Measurements from ENCODE around the gene CEP95. TPM values are rescaled to one million over a fixed set of nuclear protein-coding genes. Genes with fewer than 3 reads are reported as not detected.

The CEP95 gene
- total and polyA plus RNA-seq, 2 of the 13 experiments (the other 11 are each of a cell fraction or from before 2014, with no cell fraction given) = 65.9 to 68.8 TPM

DNA sequence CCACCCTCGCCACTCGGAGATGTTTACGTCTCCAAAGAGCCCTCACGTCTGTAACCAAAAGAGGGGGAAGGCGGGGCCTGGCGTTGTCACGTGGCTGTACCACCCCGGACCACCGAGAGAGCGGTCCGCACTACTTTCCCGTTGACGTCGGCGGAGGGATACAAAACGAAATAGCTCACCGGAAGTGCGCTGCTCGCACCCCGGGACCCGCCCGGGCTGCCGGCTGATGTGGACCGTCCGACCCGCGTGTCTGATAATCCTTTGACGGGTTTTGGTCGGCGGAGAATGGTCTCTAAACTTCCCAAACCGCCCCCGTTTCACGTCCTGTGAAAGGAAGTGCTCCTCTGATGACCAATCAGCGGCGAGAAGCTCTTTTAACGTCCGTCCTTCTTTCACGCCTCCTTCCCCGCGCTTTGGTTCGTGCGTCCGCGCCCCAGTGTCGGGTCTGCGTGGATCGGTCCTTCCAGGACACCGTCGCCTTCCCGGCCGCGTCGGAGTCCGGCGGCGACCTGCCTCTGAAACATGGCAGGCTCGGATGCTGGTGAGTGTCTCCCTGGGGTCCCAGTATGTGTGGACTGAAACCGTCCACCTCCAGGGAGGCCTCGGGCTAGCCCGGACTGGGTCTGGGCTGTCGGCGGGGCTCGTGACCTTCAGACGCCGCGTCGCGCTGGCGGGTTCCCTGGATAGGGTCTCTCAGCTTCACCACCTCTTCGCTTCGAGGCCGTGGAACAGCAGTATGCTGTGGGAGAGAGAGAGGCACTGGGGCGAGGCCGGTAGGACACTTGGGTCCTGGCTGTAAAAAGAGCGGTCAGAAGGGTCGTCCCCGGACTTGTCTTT lies at the start of gene CEP95 (continued):
- TF ChIP-seq HNF4G (IDR thresholded peaks at IDR 0.05; ENCODE audit: borderline replicate concordance, low read depth, low read length) = no peak; the same call in 1 of the 2 replicates
- peak; percentile 46 for TF ChIP-seq HNF4G (CRISPR knock-in tag; IDR thresholded peaks at IDR 0.05; ENCODE audit: borderline replicate concordance, low read depth)
- TF ChIP-seq ZNF30 (CRISPR knock-in tag; IDR thresholded peaks at IDR 0.05) = no peak
- peak; percentile 89 for TF ChIP-seq PHF8 (CRISPR knock-in tag; IDR thresholded peaks at IDR 0.05)
- TF ChIP-seq, protein P1, sequence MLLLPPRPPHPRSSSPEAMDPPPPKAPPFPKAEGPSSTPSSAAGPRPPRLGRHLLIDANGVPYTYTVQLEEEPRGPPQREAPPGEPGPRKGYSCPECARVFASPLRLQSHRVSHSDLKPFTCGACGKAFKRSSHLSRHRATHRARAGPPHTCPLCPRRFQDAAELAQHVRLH (CRISPR knock-in tag; IDR thresholded peaks at IDR 0.05; ENCODE audit: borderline replicate concordance, low read depth) = peak; percentile 96
- TF ChIP-seq ZNF839 (CRISPR knock-in tag; IDR thresholded peaks at IDR 0.05; ENCODE audit: borderline replicate concordance) = peak; percentile 87; the same call in 1 of the 2 replicates
- TF ChIP-seq KLF6 (CRISPR knock-in tag; IDR thresholded peaks at IDR 0.05) = peak; percentile 95
- peak; percentile 73 for TF ChIP-seq ZBTB20 (CRISPR knock-in tag; IDR thresholded peaks at IDR 0.05; ENCODE audit: borderline replicate concordance, low read depth)
- TF ChIP-seq ZNF652 (CRISPR knock-in tag; IDR thresholded peaks at IDR 0.05; ENCODE audit: borderline replicate concordance, low read depth) = no peak; the same call in 1 of the 2 replicates
- TF ChIP-seq GATA4 (IDR thresholded peaks at IDR 0.05; ENCODE audit: borderline replicate concordance, low read depth) = peak; percentile 31; the same call in 1 of the 2 replicates
- TF ChIP-seq ZNF747 (CRISPR knock-in tag; IDR thresholded peaks at IDR 0.05; ENCODE audit: borderline replicate concordance) = peak; percentile 90
- TF ChIP-seq, protein P2, sequence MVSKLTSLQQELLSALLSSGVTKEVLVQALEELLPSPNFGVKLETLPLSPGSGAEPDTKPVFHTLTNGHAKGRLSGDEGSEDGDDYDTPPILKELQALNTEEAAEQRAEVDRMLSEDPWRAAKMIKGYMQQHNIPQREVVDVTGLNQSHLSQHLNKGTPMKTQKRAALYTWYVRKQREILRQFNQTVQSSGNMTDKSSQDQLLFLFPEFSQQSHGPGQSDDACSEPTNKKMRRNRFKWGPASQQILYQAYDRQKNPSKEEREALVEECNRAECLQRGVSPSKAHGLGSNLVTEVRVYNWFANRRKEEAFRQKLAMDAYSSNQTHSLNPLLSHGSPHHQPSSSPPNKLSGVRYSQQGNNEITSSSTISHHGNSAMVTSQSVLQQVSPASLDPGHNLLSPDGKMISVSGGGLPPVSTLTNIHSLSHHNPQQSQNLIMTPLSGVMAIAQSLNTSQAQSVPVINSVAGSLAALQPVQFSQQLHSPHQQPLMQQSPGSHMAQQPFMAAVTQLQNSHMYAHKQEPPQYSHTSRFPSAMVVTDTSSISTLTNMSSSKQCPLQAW (CRISPR knock-in tag; IDR thresholded peaks at IDR 0.05) = peak; percentile 87
- TF ChIP-seq ZBTB7A (CRISPR knock-in tag; IDR thresholded peaks at IDR 0.05) = peak; percentile 73
- TF ChIP-seq, protein P3, sequence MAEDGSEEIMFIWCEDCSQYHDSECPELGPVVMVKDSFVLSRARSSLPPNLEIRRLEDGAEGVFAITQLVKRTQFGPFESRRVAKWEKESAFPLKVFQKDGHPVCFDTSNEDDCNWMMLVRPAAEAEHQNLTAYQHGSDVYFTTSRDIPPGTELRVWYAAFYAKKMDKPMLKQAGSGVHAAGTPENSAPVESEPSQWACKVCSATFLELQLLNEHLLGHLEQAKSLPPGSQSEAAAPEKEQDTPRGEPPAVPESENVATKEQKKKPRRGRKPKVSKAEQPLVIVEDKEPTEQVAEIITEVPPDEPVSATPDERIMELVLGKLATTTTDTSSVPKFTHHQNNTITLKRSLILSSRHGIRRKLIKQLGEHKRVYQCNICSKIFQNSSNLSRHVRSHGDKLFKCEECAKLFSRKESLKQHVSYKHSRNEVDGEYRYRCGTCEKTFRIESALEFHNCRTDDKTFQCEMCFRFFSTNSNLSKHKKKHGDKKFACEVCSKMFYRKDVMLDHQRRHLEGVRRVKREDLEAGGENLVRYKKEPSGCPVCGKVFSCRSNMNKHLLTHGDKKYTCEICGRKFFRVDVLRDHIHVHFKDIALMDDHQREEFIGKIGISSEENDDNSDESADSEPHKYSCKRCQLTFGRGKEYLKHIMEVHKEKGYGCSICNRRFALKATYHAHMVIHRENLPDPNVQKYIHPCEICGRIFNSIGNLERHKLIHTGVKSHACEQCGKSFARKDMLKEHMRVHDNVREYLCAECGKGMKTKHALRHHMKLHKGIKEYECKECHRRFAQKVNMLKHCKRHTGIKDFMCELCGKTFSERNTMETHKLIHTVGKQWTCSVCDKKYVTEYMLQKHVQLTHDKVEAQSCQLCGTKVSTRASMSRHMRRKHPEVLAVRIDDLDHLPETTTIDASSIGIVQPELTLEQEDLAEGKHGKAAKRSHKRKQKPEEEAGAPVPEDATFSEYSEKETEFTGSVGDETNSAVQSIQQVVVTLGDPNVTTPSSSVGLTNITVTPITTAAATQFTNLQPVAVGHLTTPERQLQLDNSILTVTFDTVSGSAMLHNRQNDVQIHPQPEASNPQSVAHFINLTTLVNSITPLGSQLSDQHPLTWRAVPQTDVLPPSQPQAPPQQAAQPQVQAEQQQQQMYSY (CRISPR knock-in tag; IDR thresholded peaks at IDR 0.05) = peak; percentile 82
- TF ChIP-seq CHCHD3 (CRISPR knock-in tag; IDR thresholded peaks at IDR 0.05) = no peak; the same call in 1 of the 2 replicates
- TF ChIP-seq, protein P4, sequence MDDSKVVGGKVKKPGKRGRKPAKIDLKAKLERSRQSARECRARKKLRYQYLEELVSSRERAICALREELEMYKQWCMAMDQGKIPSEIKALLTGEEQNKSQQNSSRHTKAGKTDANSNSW (CRISPR knock-in tag; IDR thresholded peaks at IDR 0.05; ENCODE audit: borderline replicate concordance) = peak; percentile 87; the same call in 1 of the 2 replicates
- no peak for TF ChIP-seq NFE2L2 (IDR thresholded peaks at IDR 0.05; ENCODE audit: low read length)
- TF ChIP-seq, protein P5, sequence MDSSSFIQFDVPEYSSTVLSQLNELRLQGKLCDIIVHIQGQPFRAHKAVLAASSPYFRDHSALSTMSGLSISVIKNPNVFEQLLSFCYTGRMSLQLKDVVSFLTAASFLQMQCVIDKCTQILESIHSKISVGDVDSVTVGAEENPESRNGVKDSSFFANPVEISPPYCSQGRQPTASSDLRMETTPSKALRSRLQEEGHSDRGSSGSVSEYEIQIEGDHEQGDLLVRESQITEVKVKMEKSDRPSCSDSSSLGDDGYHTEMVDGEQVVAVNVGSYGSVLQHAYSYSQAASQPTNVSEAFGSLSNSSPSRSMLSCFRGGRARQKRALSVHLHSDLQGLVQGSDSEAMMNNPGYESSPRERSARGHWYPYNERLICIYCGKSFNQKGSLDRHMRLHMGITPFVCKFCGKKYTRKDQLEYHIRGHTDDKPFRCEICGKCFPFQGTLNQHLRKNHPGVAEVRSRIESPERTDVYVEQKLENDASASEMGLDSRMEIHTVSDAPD (CRISPR knock-in tag; IDR thresholded peaks at IDR 0.05) = no peak; the same call in 1 of the 2 replicates
- TF ChIP-seq, protein P6, sequence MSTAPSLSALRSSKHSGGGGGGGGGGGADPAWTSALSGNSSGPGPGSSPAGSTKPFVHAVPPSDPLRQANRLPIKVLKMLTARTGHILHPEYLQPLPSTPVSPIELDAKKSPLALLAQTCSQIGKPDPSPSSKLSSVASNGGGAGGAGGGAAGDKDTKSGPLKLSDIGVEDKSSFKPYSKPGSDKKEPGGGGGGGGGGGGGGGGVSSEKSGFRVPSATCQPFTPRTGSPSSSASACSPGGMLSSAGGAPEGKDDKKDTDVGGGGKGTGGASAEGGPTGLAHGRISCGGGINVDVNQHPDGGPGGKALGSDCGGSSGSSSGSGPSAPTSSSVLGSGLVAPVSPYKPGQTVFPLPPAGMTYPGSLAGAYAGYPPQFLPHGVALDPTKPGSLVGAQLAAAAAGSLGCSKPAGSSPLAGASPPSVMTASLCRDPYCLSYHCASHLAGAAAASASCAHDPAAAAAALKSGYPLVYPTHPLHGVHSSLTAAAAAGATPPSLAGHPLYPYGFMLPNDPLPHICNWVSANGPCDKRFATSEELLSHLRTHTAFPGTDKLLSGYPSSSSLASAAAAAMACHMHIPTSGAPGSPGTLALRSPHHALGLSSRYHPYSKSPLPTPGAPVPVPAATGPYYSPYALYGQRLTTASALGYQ (CRISPR knock-in tag; IDR thresholded peaks at IDR 0.05) = peak; percentile 71
- TF ChIP-seq NCOA5 (CRISPR knock-in tag; IDR thresholded peaks at IDR 0.05) = no peak

Data from HepG2 (cell line).